Fibroblast of peridontal ligament (primary cell): ENCODE measurements around the gene FOXL2NB.

Source experiments
- DNase-seq: peaks from one replicate; pipeline ENCODE4 v3.0.0-alpha.2; 2010; ENCODE audit errors: extremely low read depth

Gene FOXL2NB

DNA sequence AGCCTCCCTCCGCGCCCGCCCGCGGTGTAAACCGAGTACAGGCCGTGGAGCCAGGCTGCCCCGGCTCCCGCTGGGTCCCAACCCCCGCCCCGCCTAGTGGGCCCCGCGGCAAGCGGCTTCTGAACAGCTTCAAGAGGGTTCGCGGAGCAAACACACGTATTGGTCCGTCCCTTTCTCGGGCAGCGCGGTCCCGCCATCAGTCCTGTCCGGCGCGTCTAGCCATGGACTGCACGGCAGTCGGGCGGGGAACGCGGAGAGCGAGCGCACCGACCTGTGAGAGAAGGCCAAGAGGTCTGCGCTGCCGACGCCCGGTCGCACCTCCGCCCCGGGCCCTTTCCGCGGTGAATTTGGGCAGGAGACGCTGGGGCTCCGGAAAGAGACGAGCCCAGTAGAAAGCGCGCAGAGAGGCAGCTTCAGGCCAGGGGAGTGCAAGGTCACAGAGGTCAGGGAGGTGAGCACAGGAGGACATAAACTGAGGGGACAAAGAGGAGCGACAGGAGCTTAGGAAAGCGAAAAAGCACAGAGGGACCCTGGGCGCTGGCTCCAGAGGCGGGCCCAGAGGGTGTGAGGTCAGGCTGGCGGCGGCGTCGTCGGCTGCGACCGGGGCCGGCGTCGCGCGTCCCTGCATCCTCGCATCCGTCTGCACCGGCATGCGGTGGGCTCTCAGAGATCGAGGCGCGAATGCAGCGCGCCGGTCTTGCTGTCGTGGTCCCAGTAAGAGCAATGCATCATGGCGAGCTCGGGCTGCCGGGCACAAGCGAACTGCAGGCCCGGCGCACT is 1.9 kb upstream of the FOXL2NB start:
- DNase-seq: no peak

DNA sequence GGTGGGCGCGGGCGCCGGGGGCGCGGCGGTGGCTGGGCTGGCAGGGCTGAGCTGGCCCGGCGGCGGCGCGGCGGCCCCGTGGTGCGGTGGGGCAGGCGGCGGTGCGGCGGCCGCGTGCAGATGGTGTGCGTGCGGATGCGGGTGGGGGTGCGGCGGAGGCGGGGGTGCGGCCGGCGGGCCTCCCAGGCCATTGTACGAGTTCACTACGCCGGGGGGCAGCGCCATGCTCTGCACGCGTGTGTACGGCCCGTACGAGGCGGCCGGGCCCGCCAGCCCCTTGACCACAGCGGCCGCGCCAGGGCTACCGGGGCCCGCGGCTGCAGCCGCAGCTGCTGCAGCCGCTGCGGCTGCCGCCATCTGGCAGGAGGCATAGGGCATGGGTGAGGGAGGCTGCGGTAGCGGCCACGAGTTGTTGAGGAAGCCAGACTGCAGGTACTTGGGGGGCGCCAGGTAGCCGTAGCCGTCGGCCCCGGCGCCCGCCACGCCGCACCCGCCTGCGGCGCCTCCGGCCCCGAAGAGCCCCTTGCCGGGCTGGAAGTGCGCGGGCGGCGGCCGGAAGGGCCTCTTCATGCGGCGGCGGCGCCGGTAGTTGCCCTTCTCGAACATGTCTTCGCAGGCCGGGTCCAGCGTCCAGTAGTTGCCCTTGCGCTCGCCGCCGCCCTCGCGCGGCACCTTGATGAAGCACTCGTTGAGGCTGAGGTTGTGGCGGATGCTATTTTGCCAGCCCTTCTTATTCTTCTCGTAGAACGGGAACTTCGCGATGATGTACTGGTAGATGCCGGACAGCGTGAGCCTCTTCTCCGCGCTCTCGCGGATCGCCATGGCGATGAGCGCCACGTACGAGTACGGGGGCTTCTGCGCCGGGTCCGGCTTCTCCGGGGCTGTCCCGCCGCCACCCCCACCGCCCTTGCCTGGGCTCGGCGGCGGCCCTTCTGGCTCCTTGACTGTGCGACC is 1.0 kb upstream of the FOXL2NB start:
- DNase-seq: no peak

DNA sequence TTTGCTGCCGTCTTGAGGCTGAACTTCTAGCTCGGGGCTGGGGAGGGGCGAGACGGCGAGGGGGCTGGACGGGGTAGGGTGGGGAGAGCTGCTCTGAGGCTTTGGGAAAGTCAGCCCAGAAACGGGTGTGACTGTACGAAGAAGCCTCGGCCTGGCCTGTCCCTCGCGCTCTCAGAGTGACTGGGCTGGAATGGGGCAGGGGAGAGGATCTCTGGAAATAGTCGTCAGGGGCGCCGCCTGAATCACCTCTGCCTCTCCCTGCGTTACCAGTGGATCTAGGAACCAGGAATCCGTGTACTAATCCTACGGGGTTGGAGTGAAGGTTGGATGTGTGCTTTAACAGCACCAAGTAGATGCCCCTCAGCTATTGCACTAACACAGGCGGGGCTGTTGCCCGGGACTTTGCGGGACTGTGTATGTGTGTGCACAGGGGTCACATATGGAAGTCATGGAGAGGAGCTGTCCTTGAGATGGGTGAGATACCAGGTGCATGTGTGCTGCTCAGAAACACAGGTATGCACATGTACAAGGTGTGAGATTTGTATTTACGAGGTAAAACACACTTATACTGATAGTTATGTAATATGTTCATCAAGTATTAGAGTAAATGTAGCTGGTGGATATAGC is 591 bp downstream of the FOXL2NB start:
- DNase-seq: no peak

DNA sequence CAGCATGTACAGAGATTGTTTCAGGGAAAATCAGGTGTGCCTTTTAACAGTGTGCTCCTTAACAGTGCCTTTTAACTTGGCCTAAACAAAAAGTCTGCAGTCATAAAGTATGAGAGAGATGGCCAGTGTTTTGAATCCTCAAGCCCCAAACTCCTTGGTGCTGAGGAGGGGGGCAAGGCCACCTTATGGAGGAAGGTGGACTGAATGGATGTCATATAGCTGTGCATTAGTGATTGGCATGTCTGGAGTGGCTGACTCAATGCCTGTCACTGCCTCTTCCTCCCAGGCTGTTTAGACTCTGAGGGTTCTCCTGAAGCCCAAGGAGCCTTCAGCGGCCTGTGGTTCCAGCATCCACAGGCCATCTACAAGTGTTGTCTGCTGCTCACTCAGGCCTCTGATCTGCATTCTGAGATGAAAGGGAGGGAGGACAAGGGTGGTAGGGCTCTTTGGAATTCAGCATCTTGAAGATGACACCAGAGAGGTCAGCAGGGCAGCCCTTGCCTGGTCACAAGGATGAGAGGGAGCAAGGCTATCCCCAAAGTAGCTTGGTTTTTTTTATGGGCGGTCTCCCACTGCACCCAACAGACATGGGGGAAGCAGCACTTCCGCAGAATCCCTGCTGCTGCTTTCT is 1.5 kb downstream of the FOXL2NB start:
- DNase-seq: no peak

DNA sequence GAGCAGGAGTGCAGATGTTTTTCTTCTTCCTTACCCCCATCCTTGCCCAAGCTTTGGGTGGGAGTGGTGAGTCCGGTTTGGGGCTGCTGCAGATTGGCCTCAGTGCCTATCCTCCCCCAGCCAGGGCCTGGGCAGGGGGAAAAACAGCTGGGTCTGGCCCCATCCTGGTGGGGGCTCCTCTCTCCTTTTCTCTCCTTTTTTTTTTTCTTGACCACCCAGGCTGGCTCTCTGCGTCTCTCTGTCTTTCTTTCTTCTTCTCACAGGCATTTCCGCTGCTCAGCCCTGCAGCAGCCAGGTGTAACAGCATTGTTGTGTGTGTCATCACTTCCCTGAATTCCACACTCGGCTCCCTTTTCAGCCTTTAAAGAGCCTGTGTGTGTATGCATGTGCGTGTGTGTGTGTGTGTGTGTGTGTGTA is 2.0 kb downstream of the FOXL2NB start:
- DNase-seq: no peak

DNA sequence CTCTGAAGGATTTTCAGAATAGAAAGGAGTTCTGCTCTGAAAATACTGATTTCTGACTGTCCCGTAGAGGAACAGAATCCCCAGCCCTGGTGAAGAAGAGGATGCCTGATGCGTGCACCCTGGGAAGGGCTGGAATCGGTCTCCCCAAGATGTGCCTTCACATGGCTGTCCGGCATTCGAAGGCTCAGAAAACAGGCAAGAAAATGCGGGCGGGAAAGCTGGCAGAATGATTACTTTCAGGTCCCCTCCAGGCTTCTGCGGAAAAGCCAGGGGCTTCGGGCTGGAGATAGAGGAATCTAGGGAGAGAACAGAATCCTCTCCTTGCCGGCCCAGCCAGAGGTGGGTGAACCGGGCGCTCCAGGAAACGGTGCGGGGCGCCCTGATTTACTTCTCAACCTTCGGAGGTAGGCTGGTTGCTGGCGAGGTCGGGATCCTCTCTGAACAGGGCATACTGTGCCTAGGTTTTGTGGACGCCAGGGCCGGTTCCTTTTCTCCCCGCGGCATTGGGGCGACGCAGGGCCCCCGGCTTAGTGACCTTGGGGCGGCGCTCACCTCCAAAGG is 2.5 kb downstream of the FOXL2NB start:
- DNase-seq: no peak

DNA sequence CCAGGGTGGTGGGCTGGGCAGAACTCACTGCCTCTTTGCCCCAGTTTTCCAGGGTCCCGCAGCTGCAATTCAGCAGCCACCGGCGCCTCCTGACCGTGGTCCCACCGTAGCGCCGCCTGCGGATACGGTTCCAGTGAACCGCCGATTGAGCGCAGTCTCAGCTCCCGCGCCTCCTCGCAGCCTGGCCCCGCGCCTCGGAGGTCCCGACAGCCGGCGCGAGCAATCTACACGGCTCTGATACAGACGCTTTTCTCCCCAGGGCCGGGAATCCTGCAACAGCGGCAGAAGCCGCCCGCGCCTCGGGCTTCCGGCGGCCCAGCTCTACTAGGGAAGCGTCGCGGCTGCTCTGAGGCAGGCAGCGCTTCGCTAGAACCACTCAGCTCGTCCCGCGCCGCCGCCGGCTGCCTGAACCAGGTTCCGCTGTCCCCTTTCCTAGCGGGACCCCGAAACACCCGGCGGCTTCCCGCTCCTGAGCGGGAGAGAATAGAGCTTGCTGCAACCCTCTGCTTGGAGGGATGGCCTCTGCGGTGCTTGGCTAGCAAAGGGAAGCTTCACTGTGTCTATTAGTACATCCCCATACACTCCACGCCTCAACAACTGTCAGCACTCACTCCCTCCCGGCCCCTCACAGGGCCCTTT is 3.1 kb downstream of the FOXL2NB start:
- DNase-seq: peak; percentile 12

DNA sequence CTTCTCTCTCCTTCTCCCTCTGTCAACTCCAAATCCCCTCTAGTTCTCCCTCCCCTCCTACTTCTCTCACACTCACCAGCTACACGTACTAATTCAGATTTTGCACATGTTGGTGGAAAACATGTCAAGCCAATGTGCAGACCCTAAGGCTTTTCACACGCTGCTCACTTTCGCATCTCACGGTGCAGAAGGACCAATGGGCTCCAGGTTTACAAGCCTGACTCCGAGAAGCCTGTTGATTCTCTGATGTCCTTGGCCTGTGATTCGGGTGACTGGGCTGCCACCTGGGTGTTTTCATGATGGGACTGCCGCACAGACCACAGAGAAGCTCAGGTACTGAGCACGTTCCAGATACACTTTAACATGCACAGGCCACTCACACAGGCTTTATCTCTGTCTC is 3.7 kb downstream of the FOXL2NB start:
- no peak for DNase-seq

DNA sequence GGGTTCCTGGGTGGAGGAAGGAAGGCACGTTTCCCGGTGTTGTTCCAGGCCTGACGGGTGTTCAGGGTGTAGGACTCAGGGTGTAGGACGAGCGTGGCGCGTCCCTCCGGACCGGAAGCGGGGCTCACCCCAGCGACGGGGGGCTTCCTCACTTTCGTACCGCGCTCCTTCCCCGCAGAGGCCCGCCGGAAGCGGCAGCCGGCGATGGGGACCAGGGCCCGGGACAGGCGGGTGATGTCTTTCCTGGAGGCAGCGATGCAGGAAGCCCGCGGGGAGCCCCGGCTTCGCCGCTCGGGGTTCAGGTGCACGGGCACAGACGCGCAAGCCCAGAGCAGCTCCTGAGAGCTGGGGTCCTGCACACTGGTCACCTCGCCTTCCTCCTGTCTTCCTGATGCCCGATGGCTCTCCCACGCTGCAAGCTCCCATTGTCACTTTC is 13.4 kb downstream of the FOXL2NB start:
- no peak for DNase-seq

DNA sequence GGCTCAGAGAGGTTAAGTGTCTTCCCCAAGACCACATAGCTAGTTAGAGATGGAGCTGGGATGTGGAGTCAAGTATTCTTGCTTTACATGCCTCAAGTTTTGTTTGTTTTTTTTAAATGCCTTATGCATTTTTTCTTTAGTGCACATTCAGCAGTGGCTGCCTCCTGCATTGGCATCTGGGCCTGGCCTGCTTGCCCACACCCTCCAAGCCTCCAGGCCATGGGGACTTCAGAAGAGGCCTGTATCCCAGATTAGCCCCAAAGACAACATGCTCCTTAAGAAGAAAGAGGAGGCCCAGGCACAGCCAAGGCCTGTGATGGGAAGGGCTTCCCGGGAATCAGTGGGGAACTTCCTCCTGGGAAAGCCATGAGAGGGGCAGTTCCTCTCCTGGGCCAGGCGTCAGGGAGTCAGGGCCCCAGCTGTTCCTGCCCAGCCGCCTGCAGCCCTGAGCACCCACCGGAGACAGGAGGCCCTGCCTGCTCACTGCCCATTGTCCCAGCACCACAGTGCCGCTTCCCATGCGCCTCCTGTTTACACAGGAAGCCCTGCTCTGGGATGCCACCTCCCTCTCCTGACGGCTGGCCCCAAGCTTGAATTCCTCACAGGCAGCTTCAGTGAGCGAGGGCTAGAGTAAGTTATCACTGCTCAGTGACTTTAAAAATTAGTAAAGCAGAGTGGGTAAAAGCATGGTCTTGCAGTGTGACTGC is 16.0 kb downstream of the FOXL2NB start:
- no peak for DNase-seq

DNA sequence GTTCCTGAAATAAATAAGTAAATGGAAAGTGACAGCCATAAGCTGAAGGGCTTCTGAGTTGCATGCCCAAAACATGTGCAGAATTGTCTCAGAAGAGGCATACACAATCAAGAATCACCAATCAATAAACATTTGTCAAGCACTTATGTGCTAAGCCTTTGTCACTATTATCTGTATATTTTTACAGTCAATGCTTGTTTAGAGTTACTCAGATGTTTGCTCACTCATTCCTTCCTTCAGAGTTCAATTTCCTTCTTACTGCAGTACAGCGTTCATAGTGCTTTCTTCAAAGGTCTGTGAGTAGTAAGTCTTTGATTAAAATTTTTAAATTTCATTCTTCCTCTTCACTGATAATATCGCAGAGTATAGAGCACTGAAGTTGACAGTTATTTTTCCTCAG is 17.2 kb downstream of the FOXL2NB start:
- no peak for DNase-seq

DNA sequence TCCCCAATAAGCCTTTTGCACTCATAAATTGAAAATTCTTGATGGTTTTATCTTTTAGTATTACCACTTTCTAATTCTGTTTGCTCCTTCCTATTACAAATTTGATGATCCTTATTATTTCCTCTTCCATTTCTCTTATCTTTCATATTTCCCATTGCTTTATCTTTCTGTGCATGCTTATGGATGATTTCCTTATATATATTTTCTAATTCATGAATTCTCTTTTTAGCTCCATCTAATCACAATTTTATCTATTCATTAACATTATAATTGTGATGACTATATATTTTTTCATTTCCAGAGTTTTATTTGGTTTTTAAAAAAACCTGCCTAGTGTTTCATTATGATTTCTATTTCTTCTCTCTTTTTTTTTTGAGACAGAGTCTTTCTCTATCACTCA is 17.9 kb downstream of the FOXL2NB start:
- no peak for DNase-seq

DNA sequence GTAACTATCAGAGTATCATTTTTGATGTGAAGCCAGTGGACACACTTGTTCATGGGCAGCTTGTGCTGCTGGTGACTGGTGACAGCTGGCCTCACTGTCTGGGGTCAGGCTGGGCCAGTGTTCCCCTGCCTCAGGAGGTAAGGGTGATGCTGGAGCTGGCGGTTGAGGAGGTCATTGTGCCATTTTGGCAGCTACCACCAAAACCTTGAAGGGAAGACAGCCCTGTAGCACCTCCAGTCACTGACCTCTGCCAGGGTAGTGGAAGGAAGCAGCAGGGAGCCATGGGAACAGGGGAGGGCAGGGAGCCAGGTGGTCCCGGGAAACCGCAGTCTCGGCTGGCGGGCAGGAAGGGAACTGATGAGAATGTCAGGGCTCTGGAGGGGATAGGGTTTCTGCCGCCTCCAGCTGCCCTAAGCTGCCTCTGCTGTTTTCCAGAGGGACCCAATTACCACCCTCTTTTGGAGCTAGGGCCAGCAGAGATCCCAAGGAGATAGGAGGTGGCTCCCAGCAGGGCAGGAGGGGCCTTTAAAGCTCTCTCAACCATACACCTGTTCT is 24.8 kb downstream of the FOXL2NB start:
- DNase-seq: no peak

DNA sequence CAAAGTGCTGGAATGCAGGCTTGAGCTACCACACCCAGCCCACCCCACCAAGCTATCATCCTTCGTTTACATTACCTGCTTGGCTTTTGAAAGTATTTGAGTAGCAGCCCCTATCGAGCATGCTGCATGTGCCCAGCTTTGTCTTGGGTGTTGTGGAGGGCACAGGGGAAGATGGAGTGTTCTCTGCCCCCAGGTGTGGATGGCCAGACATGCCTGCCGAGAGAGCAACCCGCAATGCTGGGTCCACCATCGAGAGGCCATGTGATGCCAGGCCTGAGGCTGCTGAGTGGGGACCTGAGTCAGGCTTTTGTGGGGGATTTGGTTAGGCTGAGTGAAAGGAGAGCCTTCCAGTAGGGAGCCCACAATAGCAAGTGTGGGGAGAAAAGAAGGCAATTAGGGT is 25.9 kb downstream of the FOXL2NB start:
- no peak for DNase-seq

DNA sequence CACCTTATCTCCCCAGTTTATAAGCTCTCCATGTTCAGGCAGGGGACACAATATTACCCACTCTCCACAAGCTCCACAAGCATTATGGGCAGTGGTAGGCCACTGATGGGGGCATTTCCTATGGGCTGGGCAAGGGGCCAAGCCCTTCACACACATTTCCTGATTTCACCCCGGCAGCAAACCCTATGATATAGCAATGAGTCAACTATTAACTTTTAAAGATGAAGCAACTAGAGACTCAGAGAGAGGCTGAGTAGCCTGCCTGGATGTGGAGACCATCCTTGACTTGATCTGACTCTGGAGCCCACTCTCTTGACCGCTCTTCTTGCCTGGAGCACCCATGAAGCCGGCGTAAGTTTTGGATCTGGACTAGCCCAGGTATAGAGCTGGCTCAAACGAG is 27.4 kb downstream of the FOXL2NB start:
- no peak for DNase-seq

DNA sequence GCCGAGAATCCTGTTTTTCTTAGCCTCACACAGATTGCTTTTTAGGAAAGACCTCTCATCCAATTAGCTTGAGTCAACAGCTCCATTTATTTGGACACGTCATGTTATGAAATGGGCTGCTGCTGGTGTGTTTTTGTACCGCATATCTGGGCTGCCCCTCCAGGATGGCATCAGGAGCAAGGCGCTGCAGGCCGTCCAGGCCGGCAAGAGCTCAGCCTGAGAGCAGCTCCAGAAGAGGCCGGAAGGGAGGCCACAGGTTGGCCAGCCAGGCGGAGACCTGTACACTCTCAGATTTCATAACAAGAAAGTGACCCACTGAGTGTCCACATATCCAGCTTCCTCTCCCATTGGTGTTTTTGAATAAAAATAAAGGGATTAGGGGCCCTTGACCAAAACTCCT is 28.3 kb downstream of the FOXL2NB start:
- DNase-seq: no peak

DNA sequence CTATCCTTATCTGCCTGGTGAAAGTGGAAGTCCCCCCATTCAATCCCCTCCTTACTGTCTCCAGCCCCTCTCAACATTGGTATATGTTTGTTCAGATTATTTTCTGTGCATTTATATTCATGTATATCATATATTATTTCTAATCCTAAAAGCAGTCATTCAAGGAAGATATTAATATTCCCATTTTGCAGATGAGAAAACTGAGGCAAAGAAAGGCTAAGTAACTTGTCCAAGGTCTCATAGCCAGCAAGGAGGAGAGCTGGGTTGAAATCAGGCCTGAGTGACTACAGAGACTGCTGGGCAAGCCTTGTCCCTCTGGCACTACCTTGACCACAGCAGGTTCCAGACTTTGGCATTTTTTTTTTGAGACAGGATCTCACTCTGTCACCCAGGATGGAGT is 29.0 kb downstream of the FOXL2NB start:
- no peak for DNase-seq

DNA sequence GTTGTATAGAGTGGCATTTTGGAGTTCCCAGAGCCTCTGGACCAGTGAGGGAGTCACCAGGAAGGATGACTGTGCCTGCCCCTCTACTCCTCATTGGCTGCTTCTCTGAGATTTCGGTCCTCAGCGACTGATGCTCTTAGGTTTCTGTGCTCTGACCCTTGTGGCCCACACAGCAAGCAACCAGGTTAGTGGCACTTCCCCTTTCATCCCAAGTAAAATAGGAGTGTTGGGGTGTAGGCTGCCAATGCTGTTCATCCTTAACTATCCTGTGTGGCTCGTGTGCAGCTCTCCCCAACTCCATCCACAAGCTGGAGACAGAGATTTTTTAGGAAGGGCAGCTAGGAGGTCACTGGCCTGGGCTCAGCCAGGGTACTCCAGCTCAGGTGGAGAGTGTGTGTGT is 37.8 kb downstream of the FOXL2NB start:
- no peak for DNase-seq

DNA sequence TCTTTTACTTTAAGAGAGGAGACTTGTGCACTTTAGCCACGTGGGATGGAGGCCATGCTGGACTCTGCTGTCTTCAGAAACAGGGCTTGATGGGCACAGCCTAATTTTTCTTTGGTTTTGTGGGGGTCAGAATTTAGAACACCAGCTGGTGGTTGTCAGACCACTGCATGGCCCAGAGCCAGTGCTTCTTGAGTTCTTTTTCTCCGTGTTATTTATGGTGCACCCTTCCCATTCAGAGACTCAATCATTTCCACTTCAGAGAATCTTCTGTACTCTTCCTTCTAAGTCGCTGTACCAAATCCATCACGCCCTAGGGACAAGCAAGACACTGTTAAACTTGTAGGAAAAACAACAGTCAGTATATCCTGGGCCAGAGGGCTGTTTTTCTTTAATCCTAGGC is 38.9 kb downstream of the FOXL2NB start:
- no peak for DNase-seq

DNA sequence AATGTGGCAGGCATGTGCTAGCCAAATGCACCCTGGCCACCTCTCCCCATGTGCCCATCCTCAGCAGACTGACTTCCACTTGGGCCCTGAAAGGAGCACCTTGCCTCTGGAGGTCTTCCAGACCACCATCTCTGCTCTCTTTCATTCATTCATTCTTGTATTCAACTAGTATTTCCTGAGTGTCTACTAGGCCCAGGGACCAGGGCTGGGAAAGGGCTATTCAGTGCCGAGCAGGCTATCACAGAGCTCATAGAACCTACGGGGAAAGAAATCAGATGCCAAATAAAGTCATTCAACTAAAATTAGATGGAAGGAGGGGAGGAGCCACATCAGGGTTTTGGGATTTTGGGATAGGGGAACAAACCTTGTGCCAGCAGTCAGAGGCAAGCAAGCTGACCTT is 40.2 kb downstream of the FOXL2NB start:
- DNase-seq: no peak
